A549 treated with Hydrocortisone at 1 μM for 4 hours (cell line): ENCODE results near the gene DDX21. TPM values are rescaled to one million over a fixed set of nuclear protein-coding genes. Genes with fewer than 3 reads are reported as not detected.

ENCODE experiments used
- total RNA-seq: library from RNA; stranded (reverse); fragments of 200-300 nt; extraction: Qiagen RNA extraction; gene quantifications from 5 replicates; pipeline ENCODE4 v1.2.3, GENCODE V29; 2022

Gene DDX21
- 110 to 183 TPM (median 127 TPM) in 5 replicates for total RNA-seq

GRCh38 chr10:68955832-68956532, at the start of gene DDX21:
TSS of gene DDX21 (plus strand) at chr10:68956170. CDS start at chr10:68956226, 56 bp downstream.

GRCh38 chr10:68988530-68989316, 32.8 kb downstream of the DDX21 start, which contains the start of gene KIFBP:
TSS of gene KIFBP (plus strand) at chr10:68988803. CDS start at chr10:68988833, 30 bp downstream.

Other genes starting within 250 kb of the DDX21 start
- gene CCAR1, start 234.9 kb upstream of the DDX21 start, total RNA-seq = 57.3 to 72.1 TPM (median 60.8 TPM) in 5 replicates
- 0.53 to 0.82 TPM (median 0.70 TPM) in 5 replicates for gene STOX1, start 128.6 kb upstream of the DDX21 start, total RNA-seq
- gene DDX50, start 54.9 kb upstream of the DDX21 start, total RNA-seq = 31.7 to 43.4 TPM (median 35.3 TPM) in 5 replicates
- 37.7 to 53.1 TPM (median 45.7 TPM) in 5 replicates for gene KIFBP, start 32.6 kb downstream of the DDX21 start, total RNA-seq
- gene SRGN, start 131.9 kb downstream of the DDX21 start, total RNA-seq = 91.0 to 135 TPM (median 98.2 TPM) in 5 replicates
- gene VPS26A, start 168.0 kb downstream of the DDX21 start, total RNA-seq = 48.1 to 78.8 TPM (median 50.0 TPM) in 5 replicates
- gene SUPV3L1, start 224.1 kb downstream of the DDX21 start, total RNA-seq = 30.9 to 36.0 TPM (median 33.5 TPM) in 5 replicates